Heart right ventricle (tissue), 16 donors: ENCODE data around the gene PLSCR3. TPM values are rescaled to one million over a fixed set of nuclear protein-coding genes. Genes with fewer than 3 reads are reported as not detected.

ENCODE experiments used
- ATAC-seq, 8 donors: fragments of 200-7000 bp; cut with Tn5 transposase; one replicate each; pipeline ENCODE4 v1.9.1; 2020; ENCODE audit warnings: mild to moderate bottlenecking in 8 of 8, moderate library complexity in 8 of 8, moderate number of reproducible peaks in 1 of 8
- DNase-seq, 2 donors: peaks; one replicate each; pipeline ENCODE4 v3.0.0-alpha.2; 2020
- H3K27ac ChIP-seq, 10 donors: fragments of 200-600 bp; sonication (generic) in 2 of 10; one replicate each; pipeline versions ENCODE4 v1.5.0 to v1.8.0; 2020 to 2022; ENCODE audit warnings: mild to moderate bottlenecking in 3 of 10
- H3K27me3 ChIP-seq, 7 donors: fragments of 200-600 bp; one replicate each; pipeline ENCODE4 v1.8.0; 2021 to 2022; ENCODE audit warnings: mild to moderate bottlenecking in 2 of 7
- H3K36me3 ChIP-seq, 9 donors: fragments of 200-600 bp; sonication (generic) in 1 of 9; one replicate each; pipeline versions ENCODE4 v1.5.0 to v1.8.0; 2020 to 2022; ENCODE audit warnings: mild to moderate bottlenecking in 2 of 9
- H3K4me1 ChIP-seq, 9 donors: fragments of 200-600 bp; sonication (generic) in 1 of 9; one replicate each; pipeline versions ENCODE4 v1.5.0 to v1.8.0; 2020 to 2022; ENCODE audit warnings: mild to moderate bottlenecking in 4 of 9
- H3K4me3 ChIP-seq, 10 donors: fragments of 200-600 bp; sonication (generic) in 2 of 10; one replicate each; pipeline versions ENCODE4 v1.5.0 to v1.8.0; 2020 to 2022; ENCODE audit warnings: mild to moderate bottlenecking in 7 of 10, moderate library complexity in 2 of 10
- H3K9me3 ChIP-seq, 11 donors: fragments of 200-600 bp in 10 of 11; sonication (generic) in 2 of 11; one replicate each; pipeline versions ENCODE4 v1.5.0 to v1.8.0; 2013 to 2022; ENCODE audit warnings: mild to moderate bottlenecking in 2 of 11, control low read depth in 1 of 11, moderate library complexity in 1 of 11
- CTCF ChIP-seq, 9 donors: fragments of 200-600 bp; sonication (generic) in 2 of 9; IDR thresholded peaks; one replicate each; pipeline versions ENCODE4 v1.5.0 to v1.8.0; 2021 to 2022; ENCODE audit warnings: antibody characterized with exemption in 9 of 9, mild to moderate bottlenecking in 5 of 9, moderate library complexity in 1 of 9
- WGBS, 2 donors: extraction: QIAGEN DNeasy Blood & Tissue Kit; methylation state at CpG; one replicate each; pipeline ENCODE4 v1.1.7; 2013; ENCODE audit warnings: inconsistent platforms in 1 of 2; 5-methylcytosine and 5-hydroxymethylcytosine counted together
- intact Hi-C, 10 donors: fragments of 100-400 bp; cut with DNase I; formaldehyde crosslinking; loops; one replicate each; pipeline versions ENCODE4 v1.11.1 to v1.14.2; 2022
- polyA plus RNA-seq, 2 donors: library from polyadenylated mRNA; stranded (reverse); fragments of 200-250 nt; gene quantifications; one replicate each; pipeline ENCODE4 v1.2.3, GENCODE V29; 2013
- total RNA-seq, 10 donors: library from RNA; stranded (reverse); fragmentation: NEBNext Ultra II Directional in 3 of 10; extraction: Animal tissue kit (Norgen Biotek cat#: 25700) in 3 of 10; gene quantifications; one replicate each; pipeline versions ENCODE4 v1.2.1 to v1.2.4, GENCODE V29; 2021 to 2023
- donor health status: Arrhythmogenic right ventricular cardiomyopathy.
- donor health status: ischemic (EF 13 %, LVEDD 7.1; RV severe dilation, severe dysfunction).
- donor health status: healthy with polysubstance abuse.
- donor health status: DM: no; HTN: yes; CAD: no.
- donor health status: DM: no; HTN: no; CAD: no.
- donor health status: ischemic (EF 25% LVEDD 6.9; RV normal size, moderate dysfunction).
- donor health status: ischemic (EF 25% LVEDD 5.7; RV mildly dilated, moderate dysfunction).
- donor health status: healthy.
- donor health status: DM: yes; HTN: yes; CAD: no.
- donor health status: Ischemic cardiomyopathy.
- donor health status: ischemic (EF 35%, LVEDD 5.7; RV mildly dilated, moderate dysfunction).
- donor health status: nonischemic (EF 11% LVEDD 7.7; RV severe dilation, severe dysfunction).
- donor health status: DM: yes; HTN: yes; CAD: no.
- donor health status: PGD.
- donor health status: ischemic (EF 29% LVEDD 5.4; RV normal size, mild dysfunction).
- donor health status: nonischemic (EF 23%, LVEDD 6.1; RV moderate dilation, normal function).

PLSCR3 gene
- total and polyA plus RNA-seq, 12 donors: 14.4 to 32.9 (median 17.7) TPM

GRCh38 chr17:7441266-7441665 lies 46.9 kb upstream of the PLSCR3 start:
- TF ChIP-seq CTCF (IDR thresholded peaks at IDR 0.05): no peak
- Histone ChIP-seq H3K27me3 (peaks cover 0 to 61% (median 12%) of the 10 kb centered on the region in 7 donors), H3K27ac (peak overlapping the region in 2 of 10 donors; percentile 56 to 73), H3K4me1 (peaks cover 23 to 70% (median 57%) of the 10 kb centered on the region in 9 donors), H3K9me3 (no peaks in the 10 kb centered on the region), H3K36me3 (no peaks in the 10 kb centered on the region), H3K4me3 (no peak overlapping the region)
- DNase-seq (no peak), ATAC-seq (no peak)
- intact Hi-C loops: loop anchor here in 3 of 10 donors (5.0 kb wide), 1 partner anchor 36 kb away; the partner anchor contains the start of gene ZBTB4 (in 3 of the 3)
- WGBS, 2 donors: 59 to 61% methylated on average over 7 of the region's 7 CpGs

GRCh38 chr17:7440834-7441195 lies 46.5 kb upstream of the PLSCR3 start:
- TF ChIP-seq CTCF (IDR thresholded peaks at IDR 0.05): no peak
- 24 to 25% methylated on average over 12 of the region's 12 CpGs for WGBS, 2 donors
- Histone ChIP-seq H3K4me1 (peaks cover 25 to 72% (median 61%) of the 10 kb centered on the region in 9 donors), H3K36me3 (no peaks in the 10 kb centered on the region), H3K4me3 (peak overlapping the region in 8 of 10 donors; percentile 36 to 59 (median 52)), H3K27ac (peak overlapping the region in 7 of 10 donors; percentile 2 to 73 (median 56)), H3K27me3 (peaks cover 0 to 58% (median 12%) of the 10 kb centered on the region in 7 donors), H3K9me3 (no peaks in the 10 kb centered on the region)
- intact Hi-C loops: loop anchor here in 3 of 10 donors (5.0 kb wide), 1 partner anchor 36 kb away; the partner anchor contains the start of gene ZBTB4 (in 3 of the 3)
- DNase-seq (peak; percentile 41 to 61), ATAC-seq (peak in 1 of 8 donors; percentile 7)

GRCh38 chr17:7440113-7440833 lies 45.9 kb upstream of the PLSCR3 start:
- Histone ChIP-seq H3K36me3 (no peaks in the 10 kb centered on the region), H3K27ac (peak overlapping the region in 8 of 10 donors; percentile 2 to 73 (median 56)), H3K9me3 (no peaks in the 10 kb centered on the region), H3K4me3 (peak overlapping the region; percentile 23 to 59 (median 48)), H3K27me3 (peaks cover 0 to 53% (median 12%) of the 10 kb centered on the region in 7 donors), H3K4me1 (peaks cover 26 to 72% (median 61%) of the 10 kb centered on the region in 9 donors)
- 3 to 8% methylated on average over 46 of the region's 46 CpGs for WGBS, 2 donors
- ATAC-seq (peak in 4 of 8 donors; percentile 1 to 8 (median 5)), DNase-seq (peak; percentile 60 to 67)
- intact Hi-C loops: loop anchor here in 3 of 10 donors (5.0 kb wide), 1 partner anchor 37 kb away; the partner anchor contains the start of gene ZBTB4 (in 3 of the 3)
- TF ChIP-seq CTCF (IDR thresholded peaks at IDR 0.05): no peak

DNA sequence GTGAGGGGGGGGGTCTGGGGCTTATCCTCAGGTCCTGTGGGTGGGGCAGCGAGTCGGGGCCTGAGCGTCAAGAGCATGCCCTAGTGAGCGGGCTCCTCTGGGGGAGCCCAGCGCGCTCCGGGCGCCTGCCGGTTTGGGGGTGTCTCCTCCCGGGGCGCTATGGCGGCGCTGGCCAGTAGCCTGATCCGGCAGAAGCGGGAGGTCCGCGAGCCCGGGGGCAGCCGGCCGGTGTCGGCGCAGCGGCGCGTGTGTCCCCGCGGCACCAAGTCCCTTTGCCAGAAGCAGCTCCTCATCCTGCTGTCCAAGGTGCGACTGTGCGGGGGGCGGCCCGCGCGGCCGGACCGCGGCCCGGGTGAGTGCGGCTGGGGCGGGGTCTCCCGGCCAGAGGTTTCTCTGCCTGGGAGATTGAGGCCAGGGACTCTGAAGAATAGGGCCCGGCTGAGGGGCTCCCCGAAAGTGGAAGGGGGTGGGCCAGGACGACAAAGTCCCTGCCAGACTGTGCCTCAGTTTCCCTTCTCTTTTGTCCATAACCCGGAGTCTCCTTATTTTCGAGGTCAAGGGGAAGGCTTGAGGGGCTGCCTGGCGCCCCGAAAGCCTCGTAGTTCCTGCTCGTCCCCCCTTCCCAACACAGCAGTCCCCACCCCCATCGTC lies 45.3 kb upstream of the PLSCR3 start, which contains the start of gene FGF11:
Gene FGF11, plus strand, starts transcription at position 51 of the 651 bp plus-strand sequence. Its CDS starts 109 bp downstream, at position 160.
- intact Hi-C loops: loop anchor here (2.0 to 10.0 kb wide), 12 partner anchors 37 to 148 kb away; partner anchors contain the start of genes ZBTB4 (in 6 of the 10), KCTD11 (in 5 of the 10), TMEM95 (in 4 of the 10) and SENP3 (in 2 of the 10)
- DNase-seq: no peak
- no peaks in the 10 kb centered on the region for H3K36me3 ChIP-seq
- WGBS, 2 donors: 2 to 4% methylated on average over 45 to 50 of the region's 50 CpGs
- no peak for ATAC-seq
- no peaks in the 10 kb centered on the region for H3K9me3 ChIP-seq
- peaks cover 24 to 71% (median 54%) of the 10 kb centered on the region in 9 donors for H3K4me1 ChIP-seq
- peak within 1 kb of the TSS in 9 of 10 donors; percentile 2 to 78 (median 70) for H3K27ac ChIP-seq
- TF ChIP-seq CTCF (IDR thresholded peaks at IDR 0.05): no peak
- H3K4me3 ChIP-seq: peak within 1 kb of the TSS; percentile 23 to 66 (median 52)
- peaks cover 0 to 46% (median 12%) of the 10 kb centered on the region in 7 donors for H3K27me3 ChIP-seq
